GM12878 (cell line): ENCODE results near the gene LEKR1. TPM values are rescaled to one million over a fixed set of nuclear protein-coding genes. Genes with fewer than 3 reads are reported as not detected.

Experiments used
- BHLHE40 ChIP-seq, 2 experiments: fragments of 450-650 bp in 1 of 2; IDR thresholded peaks; 2 replicates each; pipeline ENCODE4 v1.6.1; 2011 to 2017; ENCODE audit warnings: low read depth in 2 of 2, borderline replicate concordance in 1 of 2, improper control_type of control experiment in 1 of 2, low read length in 1 of 2, mild to moderate bottlenecking in 1 of 2
- CHD1 ChIP-seq: IDR thresholded peaks from 2 replicates; pipeline ENCODE4 v1.6.1; 2012; ENCODE audit warnings: low read depth, low read length, improper control_type of control experiment
- CHD4 ChIP-seq: fragments of 200-600 bp; sonication (generic); IDR thresholded peaks from 2 replicates; pipeline ENCODE4 v1.6.1; 2016; ENCODE audit warnings: mild to moderate bottlenecking
- CREM ChIP-seq: IDR thresholded peaks from 2 replicates; pipeline ENCODE4 v1.6.1; 2014; ENCODE audit warnings: antibody characterized with exemption, low read depth
- EGR1 ChIP-seq, 2 experiments: IDR thresholded peaks; 1 replicate in 1 of 2; 2 replicates in 1 of 2; pipeline ENCODE4 v1.6.1; 2011 to 2012; ENCODE audit warnings: low read depth in 2 of 2, low read length in 2 of 2, borderline replicate concordance in 1 of 2, mild to moderate bottlenecking in 1 of 2, moderate library complexity in 1 of 2
- EP300 ChIP-seq, 2 experiments: fragments of 150-350 bp in 1 of 2; IDR thresholded peaks; 2 replicates each; pipeline ENCODE4 v1.6.1; 2011 to 2012; ENCODE audit warnings: low read depth in 2 of 2, low read length in 2 of 2, borderline replicate concordance in 1 of 2, improper control_type of control experiment in 1 of 2, inconsistent platforms in 1 of 2; ENCODE audit not compliant: control insufficient read depth in 1 of 2
- GATAD2B ChIP-seq: fragments of 450-650 bp; conservative IDR thresholded peaks from 2 replicates; pipeline ENCODE4 v1.6.1; 2017; ENCODE audit warnings: low read depth, mild to moderate bottlenecking, moderate library complexity
- HCFC1 ChIP-seq: fragments of 150-350 bp; IDR thresholded peaks from 2 replicates; pipeline ENCODE4 v1.6.1; 2014; ENCODE audit warnings: low read length
- HDGF ChIP-seq: fragments of 450-650 bp; IDR thresholded peaks from 2 replicates; pipeline ENCODE4 v1.6.1; 2016; ENCODE audit warnings: antibody characterized with exemption
- MYB ChIP-seq: fragments of 150-350 bp; IDR thresholded peaks from 2 replicates; pipeline ENCODE4 v1.6.1; 2014; ENCODE audit warnings: mild to moderate bottlenecking, low read depth, low read length, borderline replicate concordance
- MYC ChIP-seq: IDR thresholded peaks from 2 replicates; pipeline ENCODE4 v1.6.1; 2011; ENCODE audit warnings: mild to moderate bottlenecking, low read length, moderate library complexity, inconsistent platforms; ENCODE audit not compliant: insufficient read depth, insufficient replicate concordance, insufficient read length, severe bottlenecking
- NR2C1 ChIP-seq: fragments of 450-650 bp; IDR thresholded peaks from 2 replicates; pipeline ENCODE4 v1.6.1; 2017; ENCODE audit warnings: antibody characterized with exemption, mild to moderate bottlenecking, moderate library complexity
- RAD21 ChIP-seq: IDR thresholded peaks from 2 replicates; pipeline ENCODE4 v1.6.1; 2011; ENCODE audit warnings: mild to moderate bottlenecking, low read depth, low read length, moderate library complexity; ENCODE audit not compliant: insufficient read depth
- RFX5 ChIP-seq: IDR thresholded peaks from 2 replicates; pipeline ENCODE4 v1.6.1; 2011; ENCODE audit warnings: low read depth, low read length, improper control_type of control experiment
- SIX5 ChIP-seq: IDR thresholded peaks from 2 replicates; pipeline ENCODE4 v1.6.1; 2011; ENCODE audit warnings: mild to moderate bottlenecking, low read depth, low read length, moderate library complexity; ENCODE audit not compliant: severe bottlenecking
- TARDBP ChIP-seq: IDR thresholded peaks from 2 replicates; pipeline ENCODE4 v1.6.1; 2016; ENCODE audit warnings: borderline replicate concordance
- ZBED1 ChIP-seq: IDR thresholded peaks from 2 replicates; pipeline ENCODE4 v1.6.1; 2016; ENCODE audit warnings: borderline replicate concordance
- polyA plus RNA-seq, 11 experiments: library from polyadenylated mRNA; depleted of rRNA in 4 of 11; unstranded in 6 of 11; stranded (reverse) in 5 of 11; fragments of >200 nt; fragmentation: Nextera tagmentation in 4 of 11; fragmentation: Illumina TruSeq in 1 of 11; extraction: Ambion mirVana in 4 of 11; extraction: Trizol in 1 of 11; gene quantifications; 1 replicate in 1 of 11; 2 replicates in 10 of 11; pipeline versions ENCODE4 v1.2.1 to v1.2.3, GENCODE V29; 2011 to 2016; ENCODE audit warnings: inconsistent platforms in 2 of 11, missing spikeins in 2 of 11, low read depth in 1 of 11
- total RNA-seq, 4 experiments: library from RNA; depleted of rRNA in 3 of 4; stranded (reverse); fragments of >200 nt in 3 of 4; fragmentation: Illumina TruSeq in 1 of 4; extraction: Trizol in 1 of 4; gene quantifications; 2 replicates each; pipeline versions ENCODE4 v1.2.1 to v1.2.3, GENCODE V29; 2013 to 2021
- TF ChIP-seq, protein P1 (sequence below): fragments of 450-650 bp; formaldehyde crosslinking; IDR thresholded peaks from 2 replicates; pipeline ENCODE4 v1.4.0; 2020; ENCODE audit warnings: mild to moderate bottlenecking, moderate library complexity
- TF ChIP-seq, protein P2 (sequence below): IDR thresholded peaks from 2 replicates; pipeline ENCODE4 v1.6.1; 2012; ENCODE audit warnings: improper control_type of control experiment, low read depth, low read length; ENCODE audit not compliant: insufficient replicate concordance
- TF ChIP-seq, protein P3 (sequence below): fragments of 450-650 bp; IDR thresholded peaks from 2 replicates; pipeline ENCODE4 v1.6.1; 2018; ENCODE audit warnings: borderline replicate concordance, mild to moderate bottlenecking; ENCODE audit not compliant: partially characterized antibody

LEKR1 gene
- total and polyA plus RNA-seq, 10 of the 15 experiments (the other 5 are each of a cell fraction or from before 2014, with no cell fraction given) = 0.48 to 3.2 (median 1.3) TPM

DNA sequence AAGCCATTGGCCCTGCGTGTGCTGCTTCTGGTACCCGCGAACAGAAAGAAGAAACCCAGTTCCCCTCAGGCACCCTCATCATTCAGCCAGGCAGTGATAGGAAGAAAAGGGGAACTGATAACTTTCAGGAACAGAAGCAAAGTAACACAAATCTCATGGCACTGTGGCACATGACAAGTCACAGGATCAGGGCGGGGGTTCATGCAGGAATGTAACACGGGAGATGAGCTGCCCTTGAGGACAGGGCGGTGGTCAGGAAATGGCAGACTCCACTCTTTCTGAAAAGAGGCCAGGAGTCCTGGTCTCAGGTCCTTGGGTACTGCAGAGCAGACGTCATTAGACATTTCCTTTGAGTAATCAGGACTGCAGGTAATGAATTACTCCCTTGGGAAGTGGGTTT is 238.2 kb downstream of the LEKR1 start (continued):
- TF ChIP-seq, protein P1, sequence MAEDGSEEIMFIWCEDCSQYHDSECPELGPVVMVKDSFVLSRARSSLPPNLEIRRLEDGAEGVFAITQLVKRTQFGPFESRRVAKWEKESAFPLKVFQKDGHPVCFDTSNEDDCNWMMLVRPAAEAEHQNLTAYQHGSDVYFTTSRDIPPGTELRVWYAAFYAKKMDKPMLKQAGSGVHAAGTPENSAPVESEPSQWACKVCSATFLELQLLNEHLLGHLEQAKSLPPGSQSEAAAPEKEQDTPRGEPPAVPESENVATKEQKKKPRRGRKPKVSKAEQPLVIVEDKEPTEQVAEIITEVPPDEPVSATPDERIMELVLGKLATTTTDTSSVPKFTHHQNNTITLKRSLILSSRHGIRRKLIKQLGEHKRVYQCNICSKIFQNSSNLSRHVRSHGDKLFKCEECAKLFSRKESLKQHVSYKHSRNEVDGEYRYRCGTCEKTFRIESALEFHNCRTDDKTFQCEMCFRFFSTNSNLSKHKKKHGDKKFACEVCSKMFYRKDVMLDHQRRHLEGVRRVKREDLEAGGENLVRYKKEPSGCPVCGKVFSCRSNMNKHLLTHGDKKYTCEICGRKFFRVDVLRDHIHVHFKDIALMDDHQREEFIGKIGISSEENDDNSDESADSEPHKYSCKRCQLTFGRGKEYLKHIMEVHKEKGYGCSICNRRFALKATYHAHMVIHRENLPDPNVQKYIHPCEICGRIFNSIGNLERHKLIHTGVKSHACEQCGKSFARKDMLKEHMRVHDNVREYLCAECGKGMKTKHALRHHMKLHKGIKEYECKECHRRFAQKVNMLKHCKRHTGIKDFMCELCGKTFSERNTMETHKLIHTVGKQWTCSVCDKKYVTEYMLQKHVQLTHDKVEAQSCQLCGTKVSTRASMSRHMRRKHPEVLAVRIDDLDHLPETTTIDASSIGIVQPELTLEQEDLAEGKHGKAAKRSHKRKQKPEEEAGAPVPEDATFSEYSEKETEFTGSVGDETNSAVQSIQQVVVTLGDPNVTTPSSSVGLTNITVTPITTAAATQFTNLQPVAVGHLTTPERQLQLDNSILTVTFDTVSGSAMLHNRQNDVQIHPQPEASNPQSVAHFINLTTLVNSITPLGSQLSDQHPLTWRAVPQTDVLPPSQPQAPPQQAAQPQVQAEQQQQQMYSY = no peak
- peak; percentile 85 to 87 for TF ChIP-seq BHLHE40 (IDR thresholded peaks at IDR 0.05; ENCODE audit: borderline replicate concordance in 1 of 2, low read depth in 2 of 2, low read length in 1 of 2)
- TF ChIP-seq HDGF = peak; percentile 31; the same call in 1 of the 2 replicates
- TF ChIP-seq CREM = no peak
- no peak for TF ChIP-seq CHD4
- TF ChIP-seq, protein P2, sequence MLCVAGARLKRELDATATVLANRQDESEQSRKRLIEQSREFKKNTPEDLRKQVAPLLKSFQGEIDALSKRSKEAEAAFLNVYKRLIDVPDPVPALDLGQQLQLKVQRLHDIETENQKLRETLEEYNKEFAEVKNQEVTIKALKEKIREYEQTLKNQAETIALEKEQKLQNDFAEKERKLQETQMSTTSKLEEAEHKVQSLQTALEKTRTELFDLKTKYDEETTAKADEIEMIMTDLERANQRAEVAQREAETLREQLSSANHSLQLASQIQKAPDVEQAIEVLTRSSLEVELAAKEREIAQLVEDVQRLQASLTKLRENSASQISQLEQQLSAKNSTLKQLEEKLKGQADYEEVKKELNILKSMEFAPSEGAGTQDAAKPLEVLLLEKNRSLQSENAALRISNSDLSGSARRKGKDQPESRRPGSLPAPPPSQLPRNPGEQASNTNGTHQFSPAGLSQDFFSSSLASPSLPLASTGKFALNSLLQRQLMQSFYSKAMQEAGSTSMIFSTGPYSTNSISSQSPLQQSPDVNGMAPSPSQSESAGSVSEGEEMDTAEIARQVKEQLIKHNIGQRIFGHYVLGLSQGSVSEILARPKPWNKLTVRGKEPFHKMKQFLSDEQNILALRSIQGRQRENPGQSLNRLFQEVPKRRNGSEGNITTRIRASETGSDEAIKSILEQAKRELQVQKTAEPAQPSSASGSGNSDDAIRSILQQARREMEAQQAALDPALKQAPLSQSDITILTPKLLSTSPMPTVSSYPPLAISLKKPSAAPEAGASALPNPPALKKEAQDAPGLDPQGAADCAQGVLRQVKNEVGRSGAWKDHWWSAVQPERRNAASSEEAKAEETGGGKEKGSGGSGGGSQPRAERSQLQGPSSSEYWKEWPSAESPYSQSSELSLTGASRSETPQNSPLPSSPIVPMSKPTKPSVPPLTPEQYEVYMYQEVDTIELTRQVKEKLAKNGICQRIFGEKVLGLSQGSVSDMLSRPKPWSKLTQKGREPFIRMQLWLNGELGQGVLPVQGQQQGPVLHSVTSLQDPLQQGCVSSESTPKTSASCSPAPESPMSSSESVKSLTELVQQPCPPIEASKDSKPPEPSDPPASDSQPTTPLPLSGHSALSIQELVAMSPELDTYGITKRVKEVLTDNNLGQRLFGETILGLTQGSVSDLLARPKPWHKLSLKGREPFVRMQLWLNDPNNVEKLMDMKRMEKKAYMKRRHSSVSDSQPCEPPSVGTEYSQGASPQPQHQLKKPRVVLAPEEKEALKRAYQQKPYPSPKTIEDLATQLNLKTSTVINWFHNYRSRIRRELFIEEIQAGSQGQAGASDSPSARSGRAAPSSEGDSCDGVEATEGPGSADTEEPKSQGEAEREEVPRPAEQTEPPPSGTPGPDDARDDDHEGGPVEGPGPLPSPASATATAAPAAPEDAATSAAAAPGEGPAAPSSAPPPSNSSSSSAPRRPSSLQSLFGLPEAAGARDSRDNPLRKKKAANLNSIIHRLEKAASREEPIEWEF = no peak
- TF ChIP-seq, protein P3, sequence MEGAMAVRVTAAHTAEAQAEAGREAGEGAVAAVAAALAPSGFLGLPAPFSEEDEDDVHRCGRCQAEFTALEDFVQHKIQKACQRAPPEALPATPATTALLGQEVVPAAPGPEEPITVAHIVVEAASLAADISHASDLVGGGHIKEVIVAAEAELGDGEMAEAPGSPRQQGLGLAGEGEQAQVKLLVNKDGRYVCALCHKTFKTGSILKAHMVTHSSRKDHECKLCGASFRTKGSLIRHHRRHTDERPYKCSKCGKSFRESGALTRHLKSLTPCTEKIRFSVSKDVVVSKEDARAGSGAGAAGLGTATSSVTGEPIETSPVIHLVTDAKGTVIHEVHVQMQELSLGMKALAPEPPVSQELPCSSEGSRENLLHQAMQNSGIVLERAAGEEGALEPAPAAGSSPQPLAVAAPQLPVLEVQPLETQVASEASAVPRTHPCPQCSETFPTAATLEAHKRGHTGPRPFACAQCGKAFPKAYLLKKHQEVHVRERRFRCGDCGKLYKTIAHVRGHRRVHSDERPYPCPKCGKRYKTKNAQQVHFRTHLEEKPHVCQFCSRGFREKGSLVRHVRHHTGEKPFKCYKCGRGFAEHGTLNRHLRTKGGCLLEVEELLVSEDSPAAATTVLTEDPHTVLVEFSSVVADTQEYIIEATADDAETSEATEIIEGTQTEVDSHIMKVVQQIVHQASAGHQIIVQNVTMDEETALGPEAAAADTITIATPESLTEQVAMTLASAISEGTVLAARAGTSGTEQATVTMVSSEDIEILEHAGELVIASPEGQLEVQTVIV = no peak
- no peak for TF ChIP-seq MYC
- no peak for TF ChIP-seq SIX5
- TF ChIP-seq GATAD2B = no peak
- no peak for TF ChIP-seq RFX5
- no peak for TF ChIP-seq EGR1 (IDR thresholded peaks at IDR 0.05; ENCODE audit: borderline replicate concordance in 1 of 2, low read depth in 2 of 2, low read length in 2 of 2)
- no peak for TF ChIP-seq HCFC1
- TF ChIP-seq ZBED1 = no peak
- no peak for TF ChIP-seq MYB
- no peak for TF ChIP-seq NR2C1
- TF ChIP-seq CHD1 = no peak
- 0 out of 2 replicates have a peak, but pooled peaks have one; percentile 14 for TF ChIP-seq RAD21
- TF ChIP-seq EP300 (IDR thresholded peaks at IDR 0.05; ENCODE audit: borderline replicate concordance in 1 of 2, control insufficient read depth in 1 of 2, low read depth in 2 of 2, low read length in 2 of 2) = peak; percentile 46 to 59; a peak in 2 of 4 replicates
- TF ChIP-seq TARDBP = no peak
